GM23248 (cell line): ENCODE data around the gene LFNG.

Experiments
- EZH2 ChIP-seq: fragments of 200-600 bp; sonication (generic); IDR thresholded peaks from 2 replicates; pipeline ENCODE4 v1.6.1; 2018; ENCODE audit warnings: antibody characterized with exemption, mild to moderate bottlenecking; ENCODE audit not compliant: insufficient read depth, poor library complexity, severe bottlenecking
- EZH2phosphoT487 ChIP-seq: fragments of 200-600 bp; sonication (generic); IDR thresholded peaks from 2 replicates; pipeline ENCODE4 v1.6.1; 2018; ENCODE audit warnings: antibody characterized with exemption, moderate library complexity, mild to moderate bottlenecking, low read depth; ENCODE audit not compliant: insufficient read depth

DNA sequence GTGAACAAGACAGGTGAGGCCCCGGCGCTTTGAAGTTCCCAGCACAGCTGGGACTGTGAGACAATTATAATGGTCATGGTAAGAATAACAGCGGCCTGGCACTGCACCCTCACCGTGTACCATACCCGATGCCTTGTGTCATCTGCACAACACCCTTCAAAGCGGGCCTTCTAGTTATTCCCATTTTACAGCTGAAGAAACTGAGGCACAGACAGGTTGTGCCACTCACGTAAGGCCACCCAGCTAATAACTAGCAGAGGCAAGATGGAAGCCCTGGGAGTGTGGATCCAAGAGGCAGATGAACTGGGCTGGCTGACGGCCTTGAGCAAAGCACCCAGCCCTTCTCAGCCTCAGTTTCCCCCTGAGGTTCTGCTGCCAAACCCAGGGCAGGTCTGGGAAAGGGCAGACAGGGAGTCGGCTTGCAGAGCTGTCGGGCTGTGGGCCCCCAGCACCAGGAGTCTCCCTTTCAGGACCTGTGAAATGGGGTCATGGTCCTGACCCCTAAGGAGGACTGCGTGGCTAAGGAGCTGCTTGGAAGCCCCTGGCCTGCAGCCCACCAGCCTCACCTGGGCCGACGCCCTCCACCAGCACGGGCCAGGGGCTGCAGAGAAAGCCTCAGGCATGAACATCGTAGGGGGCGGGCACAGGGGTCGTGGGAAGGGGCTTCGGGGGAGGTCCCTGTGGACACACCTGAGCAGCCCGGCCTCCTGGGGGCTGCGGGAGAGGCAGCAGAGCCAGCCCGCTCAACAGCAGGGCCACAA is 15.3 kb upstream of the LFNG start:
- TF ChIP-seq EZH2 (no peak), EZH2phosphoT487 (no peak)
